Breast epithelium (tissue), 3 donors: ENCODE results near the gene CLPSL1.

Experiments
- CTCF ChIP-seq, 3 donors: fragments of 450-650 bp; IDR thresholded peaks; one replicate each; pipeline ENCODE4 v1.5.1; 2016 to 2017; ENCODE audit warnings: antibody characterized with exemption in 3 of 3, mild to moderate bottlenecking in 3 of 3, moderate library complexity in 3 of 3
- POLR2A ChIP-seq: fragments of 450-650 bp; IDR thresholded peaks from one replicate; pipeline ENCODE4 v1.6.1; 2016; ENCODE audit warnings: antibody characterized with exemption, mild to moderate bottlenecking, moderate library complexity
- POLR2AphosphoS5 ChIP-seq, 3 donors: sonication (generic); formaldehyde crosslinking; IDR thresholded peaks; one replicate each; pipeline ENCODE4 v1.6.1; 2017; ENCODE audit warnings: antibody characterized with exemption in 3 of 3

DNA sequence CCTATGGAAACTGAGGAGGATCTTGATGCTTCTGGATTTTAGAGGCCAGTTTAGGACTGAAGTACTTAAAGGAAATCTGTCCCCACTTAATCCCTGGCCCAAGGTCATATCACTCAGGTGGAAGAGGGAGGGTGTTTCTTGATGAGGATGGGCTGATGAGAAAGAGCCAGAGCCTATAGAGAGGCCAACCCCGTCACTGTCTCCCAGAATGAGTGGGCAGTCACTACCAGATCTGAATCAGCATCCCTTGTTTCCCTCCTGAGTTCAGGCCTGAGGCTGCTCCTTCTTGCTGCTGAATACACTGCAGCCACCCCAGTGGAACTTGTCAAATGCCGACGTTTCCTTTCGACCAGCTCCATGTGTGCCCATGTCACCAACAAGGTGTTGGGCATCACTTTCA, 29.2 kb upstream of the CLPSL1 start:
- no peak for TF ChIP-seq CTCF (IDR thresholded peaks at IDR 0.05)
- TF ChIP-seq POLR2AphosphoS5 (IDR thresholded peaks at IDR 0.05): no peak
- TF ChIP-seq POLR2A: no peak
